HS-27A (cell line): Measurements from ENCODE around the gene SDHAF2.
"Not testable (repeated sequence)": the region's sequence is repeated elsewhere in the genome, so short reads cannot be mapped to it uniquely, and the experiment has no call there.

ENCODE experiments used
- DNase-seq: peaks from one replicate; pipeline ENCODE4 v3.0.0-alpha.2; 2012; ENCODE audit warnings: low read depth, missing footprints

The SDHAF2 gene

GRCh38 chr11:61476371-61476770 is 46.4 kb downstream of the SDHAF2 start:
- no peak for DNase-seq

DNA sequence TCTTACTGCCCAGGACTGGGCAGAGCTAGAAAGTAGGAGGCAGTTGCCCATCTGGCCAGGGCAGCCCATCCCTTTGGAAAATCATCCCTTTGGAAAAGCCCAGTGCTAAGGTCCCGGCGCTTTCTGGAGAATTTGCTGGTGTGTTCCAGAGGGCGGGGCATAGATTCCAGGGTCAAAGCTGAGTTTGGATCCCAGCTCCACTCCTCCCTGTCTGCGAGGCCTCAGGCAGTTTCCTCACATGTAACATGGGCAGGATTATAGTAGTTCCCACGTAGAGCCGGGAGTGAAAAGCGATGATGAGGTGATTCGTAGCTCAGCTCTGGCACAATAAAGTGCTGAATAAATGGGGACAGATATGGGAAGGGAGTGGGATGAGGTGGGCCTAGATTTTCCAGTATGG is 47.2 kb downstream of the SDHAF2 start:
- no peak for DNase-seq

- DNase-seq: no peak
These were observed 47.8 kb downstream of the SDHAF2 start for GRCh38 chr11:61477727-61478148.

- not testable (repeated sequence) for DNase-seq
These were observed 49.6 kb downstream of the SDHAF2 start for GRCh38 chr11:61479360-61480058.

GRCh38 chr11:61480261-61480993 is 50.5 kb downstream of the SDHAF2 start:
- no peak for DNase-seq

DNA sequence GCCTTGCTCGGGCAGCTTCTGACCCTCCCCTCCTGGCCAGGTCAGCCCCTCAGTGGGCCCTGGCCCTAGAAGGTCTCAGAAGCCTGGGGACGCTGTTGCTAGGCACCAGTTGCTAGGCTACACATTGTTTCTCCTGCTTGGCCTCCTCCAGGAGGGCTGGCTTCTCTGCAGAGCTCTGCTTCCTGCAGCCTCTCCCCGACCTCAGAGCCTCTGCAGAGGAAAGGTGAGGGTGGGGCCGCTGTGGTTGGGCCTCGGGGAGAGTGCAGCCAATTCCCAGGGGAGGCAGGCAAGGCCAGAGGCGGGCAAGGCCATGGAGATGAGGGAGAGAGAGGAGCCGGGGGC is 51.0 kb downstream of the SDHAF2 start:
- no peak for DNase-seq

DNA sequence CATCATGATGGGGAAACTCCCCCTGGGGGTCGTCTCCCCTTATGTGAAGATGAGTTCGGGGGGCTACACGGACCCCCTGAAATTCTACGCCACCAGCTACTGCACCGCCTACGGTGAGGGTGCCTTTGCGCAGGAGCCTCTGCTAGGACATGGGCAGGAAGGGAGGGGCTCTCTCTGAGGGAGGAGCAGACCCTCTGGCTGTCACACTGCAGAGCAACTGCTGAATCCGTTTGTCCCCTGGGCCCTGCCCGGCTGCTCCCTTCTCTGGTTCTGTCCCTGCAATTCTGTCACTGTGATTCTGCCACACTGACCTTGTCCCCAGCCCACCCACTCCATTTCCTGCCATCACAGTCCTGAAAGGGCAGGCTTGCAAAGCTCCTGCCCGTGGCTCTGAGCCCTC is 51.9 kb downstream of the SDHAF2 start:
- no peak for DNase-seq

- DNase-seq: no peak
These were observed 52.6 kb downstream of the SDHAF2 start for GRCh38 chr11:61482513-61482912.

- no peak for DNase-seq
These were observed 54.6 kb downstream of the SDHAF2 start for GRCh38 chr11:61484541-61484940.

GRCh38 chr11:61485080-61485479 is 55.2 kb downstream of the SDHAF2 start:
- DNase-seq: no peak

DNA sequence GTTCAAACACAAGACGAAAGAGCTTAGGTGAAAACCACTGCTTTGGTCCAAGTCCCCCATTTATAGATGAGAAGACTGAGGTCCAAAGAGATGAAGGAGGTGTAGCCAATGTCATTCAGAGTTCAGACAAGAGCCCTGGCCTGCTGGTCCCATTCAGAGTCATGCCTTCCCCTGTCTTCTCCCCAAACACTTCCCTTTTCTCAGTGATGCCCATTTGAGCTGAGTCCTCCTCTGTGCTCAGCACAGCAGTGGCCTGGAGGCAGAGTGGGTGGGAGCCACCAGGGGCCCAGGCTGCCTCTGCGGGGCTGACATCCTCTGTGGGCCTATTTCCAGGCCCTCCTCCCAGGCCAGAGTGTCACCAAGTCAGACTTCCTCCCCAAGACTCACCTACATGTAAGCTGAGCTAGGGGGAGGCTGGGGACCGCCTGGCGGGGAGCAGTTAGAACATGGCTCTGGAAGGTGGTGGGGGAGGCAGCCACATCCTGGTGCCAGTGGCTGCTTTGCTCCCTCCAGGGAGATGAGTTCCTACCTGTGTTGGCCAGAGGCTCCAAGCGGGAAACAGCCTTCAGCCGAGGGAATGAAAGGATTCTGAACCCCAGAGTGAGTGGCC is 56.2 kb downstream of the SDHAF2 start:
- no peak for DNase-seq

GRCh38 chr11:61486779-61487178 is 56.9 kb downstream of the SDHAF2 start:
- DNase-seq: no peak

- DNase-seq: no peak
These were observed 57.6 kb downstream of the SDHAF2 start for GRCh38 chr11:61487342-61488025.

- DNase-seq: no peak
These were observed 58.8 kb downstream of the SDHAF2 start for GRCh38 chr11:61488651-61489291.

DNA sequence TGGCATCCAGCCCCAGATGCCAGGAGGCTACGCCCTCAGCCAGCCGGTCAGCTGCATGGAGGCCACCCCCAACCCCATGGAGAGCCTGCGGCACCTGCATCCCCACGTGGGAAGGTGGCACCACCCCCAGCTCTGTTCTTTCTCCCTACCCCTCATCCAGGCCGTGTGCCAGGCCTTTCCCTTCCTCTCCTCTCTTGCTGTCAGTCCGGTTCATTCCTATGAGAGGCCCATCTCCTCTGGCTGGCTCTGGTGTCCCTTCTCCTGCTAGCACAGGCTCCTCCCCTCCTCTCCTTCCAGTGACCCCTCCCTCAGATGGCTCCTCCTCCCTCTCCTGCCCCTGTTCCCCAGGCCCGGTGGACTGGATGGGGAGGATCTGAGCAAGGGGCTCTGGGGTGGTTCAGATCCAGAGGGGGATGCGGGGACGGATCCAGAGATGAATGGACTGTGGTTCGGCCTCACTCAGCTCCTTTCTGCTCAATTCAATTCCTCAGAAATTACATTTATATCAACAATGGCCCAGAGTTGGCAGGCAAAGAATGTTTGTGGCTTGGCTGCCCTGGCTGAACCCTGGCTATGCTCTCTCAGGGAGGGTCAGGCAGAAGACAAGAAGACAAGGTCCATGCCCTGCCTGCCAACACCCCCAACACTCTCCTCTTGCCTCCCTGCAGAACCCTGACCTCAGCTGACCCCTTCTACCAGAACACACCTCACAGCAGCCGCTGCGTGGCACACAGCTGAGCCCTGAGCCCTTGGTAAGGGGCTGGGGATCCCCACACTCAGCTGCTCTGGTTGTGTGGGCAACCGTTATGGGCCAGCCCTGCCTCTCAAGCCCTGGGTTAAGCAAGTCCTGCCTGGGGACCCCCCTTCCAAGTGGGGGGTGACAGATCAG is 60.2 kb downstream of the SDHAF2 start:
- DNase-seq: no peak

DNA sequence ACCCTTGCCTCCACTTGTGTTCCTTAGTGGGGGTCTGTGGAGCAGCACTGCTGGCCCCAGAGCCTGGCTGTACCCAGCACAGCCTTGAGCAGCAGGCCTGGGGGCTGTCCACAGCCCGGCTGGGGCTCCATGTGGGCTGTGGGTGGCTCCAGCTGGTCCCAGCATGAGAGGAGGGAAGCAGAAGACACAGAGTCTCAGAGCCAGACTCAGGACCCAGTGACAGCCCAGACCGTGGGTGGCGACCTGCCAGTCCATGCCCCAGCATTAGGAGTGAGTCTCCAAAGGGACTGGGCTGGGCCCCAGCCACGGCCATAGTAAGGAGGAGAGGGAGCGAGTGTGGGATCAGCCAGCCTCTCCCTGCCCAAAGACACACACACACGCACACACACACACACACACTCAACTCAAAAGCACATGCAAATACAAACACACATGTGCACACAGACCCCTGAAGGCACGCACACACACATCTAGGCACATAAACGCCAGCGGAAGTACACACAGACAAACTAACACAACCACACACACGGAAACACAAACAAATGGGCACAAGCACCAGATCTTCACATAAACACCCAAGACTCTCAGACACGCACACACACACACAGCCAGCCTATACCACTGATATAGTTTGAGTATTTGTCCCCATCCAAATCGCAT is 61.9 kb downstream of the SDHAF2 start:
- DNase-seq: no peak

GRCh38 chr11:61494381-61494961 is 64.5 kb downstream of the SDHAF2 start:
- no peak for DNase-seq

DNA sequence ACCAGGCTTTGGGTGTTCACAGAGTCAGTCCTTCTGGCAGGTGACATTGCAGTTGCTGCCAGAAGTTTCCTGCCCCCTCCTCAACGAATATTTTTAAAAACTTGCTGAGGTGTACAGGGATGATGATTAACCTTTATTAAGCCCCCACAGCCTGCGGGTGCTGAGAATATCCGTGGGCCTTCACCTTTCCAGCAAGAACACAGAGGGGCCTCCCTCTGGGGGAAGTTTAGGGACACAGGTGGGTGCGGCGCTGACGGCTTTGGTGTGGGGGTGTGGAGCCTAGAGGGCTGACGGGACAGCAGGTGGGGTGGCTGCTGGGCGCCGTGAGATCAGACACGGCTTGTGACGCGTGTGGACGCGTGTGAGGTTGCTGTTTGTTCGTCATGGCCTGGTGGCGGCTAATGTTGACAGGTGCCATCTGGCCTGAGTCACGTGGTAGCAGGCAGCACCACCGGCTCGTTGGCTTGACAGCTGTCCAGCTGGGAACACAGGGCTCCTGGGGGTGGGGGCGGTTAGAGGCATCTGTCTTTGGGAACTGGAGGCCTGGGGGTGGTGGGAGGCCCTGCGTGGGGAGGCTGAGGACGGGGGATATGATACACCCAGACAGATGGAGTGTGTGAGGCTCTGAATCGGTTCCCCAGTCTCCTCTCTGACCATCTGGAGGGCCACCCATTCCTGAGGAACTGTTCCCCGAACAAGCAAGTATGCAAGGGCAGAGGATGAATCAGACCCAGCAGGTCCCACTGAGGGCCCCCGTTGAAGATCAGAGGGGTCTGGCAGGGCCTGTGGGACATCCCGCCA is 66.1 kb downstream of the SDHAF2 start:
- no peak for DNase-seq
